WTC11 (cell line): ENCODE data around the gene MARF1.

Experiments used
- ATF1 ChIP-seq: sonication (generic); formaldehyde crosslinking; IDR thresholded peaks from 2 replicates; pipeline ENCODE4 v1.8.1; 2023; ENCODE audit warnings: mild to moderate bottlenecking, moderate library complexity, missing genetic modification reagents
- CBFB ChIP-seq: sonication (generic); formaldehyde crosslinking; IDR thresholded peaks from 2 replicates; pipeline ENCODE4 v1.8.1; 2022; ENCODE audit warnings: mild to moderate bottlenecking, low read depth, missing genetic modification reagents
- JAZF1 ChIP-seq: fragments of 250-450 bp; sonication (Bioruptor Pico); IDR thresholded peaks from 2 replicates; pipeline ENCODE4 v1.9.0; 2021; ENCODE audit warnings: moderate library complexity, mild to moderate bottlenecking, inconsistent platforms
- TF ChIP-seq, protein P1 (sequence below): fragments of 200-600 bp; IDR thresholded peaks from 2 replicates; pipeline ENCODE4 v1.8.0; 2022; ENCODE audit warnings: antibody characterized with exemption

DNA sequence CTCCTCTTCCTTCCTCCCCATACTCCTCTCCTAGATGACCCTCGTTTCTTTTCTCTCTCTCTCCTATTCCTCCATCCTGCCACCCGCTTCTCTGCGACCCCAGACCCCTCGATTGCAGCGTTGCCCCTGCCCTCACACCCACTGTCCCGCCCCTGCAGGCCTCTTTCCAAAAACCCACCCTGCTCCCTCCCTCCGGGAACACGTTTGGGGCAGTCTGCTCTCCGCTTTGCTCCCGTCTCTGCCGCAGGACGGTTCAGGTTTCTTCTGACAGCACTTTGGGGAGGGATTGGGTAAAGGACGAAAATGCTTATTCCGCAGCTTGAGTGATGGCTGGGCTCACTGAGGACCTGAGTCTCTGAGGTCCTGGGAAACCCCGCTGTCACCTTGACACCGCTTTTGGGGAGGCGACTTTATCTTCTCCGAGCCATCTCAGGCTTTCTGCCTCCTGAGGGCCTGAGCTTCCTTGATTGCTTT is 7.8 kb upstream of the MARF1 start:
- no peak for TF ChIP-seq JAZF1 (CRISPR knock-in tag)
- TF ChIP-seq, protein P1, sequence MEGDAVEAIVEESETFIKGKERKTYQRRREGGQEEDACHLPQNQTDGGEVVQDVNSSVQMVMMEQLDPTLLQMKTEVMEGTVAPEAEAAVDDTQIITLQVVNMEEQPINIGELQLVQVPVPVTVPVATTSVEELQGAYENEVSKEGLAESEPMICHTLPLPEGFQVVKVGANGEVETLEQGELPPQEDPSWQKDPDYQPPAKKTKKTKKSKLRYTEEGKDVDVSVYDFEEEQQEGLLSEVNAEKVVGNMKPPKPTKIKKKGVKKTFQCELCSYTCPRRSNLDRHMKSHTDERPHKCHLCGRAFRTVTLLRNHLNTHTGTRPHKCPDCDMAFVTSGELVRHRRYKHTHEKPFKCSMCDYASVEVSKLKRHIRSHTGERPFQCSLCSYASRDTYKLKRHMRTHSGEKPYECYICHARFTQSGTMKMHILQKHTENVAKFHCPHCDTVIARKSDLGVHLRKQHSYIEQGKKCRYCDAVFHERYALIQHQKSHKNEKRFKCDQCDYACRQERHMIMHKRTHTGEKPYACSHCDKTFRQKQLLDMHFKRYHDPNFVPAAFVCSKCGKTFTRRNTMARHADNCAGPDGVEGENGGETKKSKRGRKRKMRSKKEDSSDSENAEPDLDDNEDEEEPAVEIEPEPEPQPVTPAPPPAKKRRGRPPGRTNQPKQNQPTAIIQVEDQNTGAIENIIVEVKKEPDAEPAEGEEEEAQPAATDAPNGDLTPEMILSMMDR, result no peak
- no peak for TF ChIP-seq ATF1
- TF ChIP-seq CBFB (CRISPR knock-in tag), result no peak
